ENCODE results near the gene ZNHIT2. TPM values are rescaled to one million over a fixed set of nuclear protein-coding genes. Genes with fewer than 3 reads are reported as not detected.

ZNHIT2 gene
- total RNA-seq, 4 donors from 2014 or later, result 12.1 to 18.6 (median 15.3) TPM

DNA sequence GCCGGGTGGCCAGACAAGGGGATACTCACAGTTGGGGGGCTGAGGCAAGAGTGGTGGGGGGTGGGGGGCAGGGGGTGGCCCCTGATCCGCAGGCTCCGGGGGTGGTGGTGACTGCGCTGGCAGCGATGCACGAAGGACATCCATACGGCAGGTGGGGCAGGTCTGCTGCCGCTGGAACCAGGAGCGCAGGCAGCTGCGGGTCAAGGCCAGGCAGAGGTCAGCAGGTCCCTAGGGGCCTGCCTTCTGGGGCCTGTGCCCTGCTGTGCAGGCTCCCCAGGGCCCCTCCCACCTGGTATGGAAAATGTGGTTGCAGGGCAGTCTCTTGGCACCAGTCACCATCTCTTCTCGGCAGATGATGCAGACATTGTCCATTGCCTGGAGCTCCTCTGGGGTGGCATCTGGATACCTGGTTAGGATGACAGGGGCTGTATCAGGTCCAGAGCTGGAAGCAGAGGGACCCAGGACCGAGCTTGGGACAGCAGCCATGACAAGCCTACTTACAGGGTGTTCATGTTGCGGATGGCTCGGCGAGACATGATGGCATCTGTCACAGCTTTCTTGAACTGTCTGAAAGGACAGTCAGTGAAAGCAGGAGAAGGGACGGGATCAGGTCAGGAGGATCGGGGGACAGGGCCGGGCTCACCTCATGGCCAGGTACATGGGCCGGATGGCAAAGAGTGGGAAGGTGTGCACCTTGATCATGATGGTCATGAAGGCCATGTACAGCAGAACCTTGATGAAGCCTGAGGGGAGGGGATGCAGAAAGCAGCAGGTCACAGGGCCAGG lies 13.3 kb upstream of the ZNHIT2 start:
- TF ChIP-seq, protein P1, sequence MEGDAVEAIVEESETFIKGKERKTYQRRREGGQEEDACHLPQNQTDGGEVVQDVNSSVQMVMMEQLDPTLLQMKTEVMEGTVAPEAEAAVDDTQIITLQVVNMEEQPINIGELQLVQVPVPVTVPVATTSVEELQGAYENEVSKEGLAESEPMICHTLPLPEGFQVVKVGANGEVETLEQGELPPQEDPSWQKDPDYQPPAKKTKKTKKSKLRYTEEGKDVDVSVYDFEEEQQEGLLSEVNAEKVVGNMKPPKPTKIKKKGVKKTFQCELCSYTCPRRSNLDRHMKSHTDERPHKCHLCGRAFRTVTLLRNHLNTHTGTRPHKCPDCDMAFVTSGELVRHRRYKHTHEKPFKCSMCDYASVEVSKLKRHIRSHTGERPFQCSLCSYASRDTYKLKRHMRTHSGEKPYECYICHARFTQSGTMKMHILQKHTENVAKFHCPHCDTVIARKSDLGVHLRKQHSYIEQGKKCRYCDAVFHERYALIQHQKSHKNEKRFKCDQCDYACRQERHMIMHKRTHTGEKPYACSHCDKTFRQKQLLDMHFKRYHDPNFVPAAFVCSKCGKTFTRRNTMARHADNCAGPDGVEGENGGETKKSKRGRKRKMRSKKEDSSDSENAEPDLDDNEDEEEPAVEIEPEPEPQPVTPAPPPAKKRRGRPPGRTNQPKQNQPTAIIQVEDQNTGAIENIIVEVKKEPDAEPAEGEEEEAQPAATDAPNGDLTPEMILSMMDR (IDR thresholded peaks at IDR 0.05), result no peak
- DNase-seq (ENCODE audit: low spot score) (no peak), ATAC-seq (ENCODE audit: low FRiP score) (no peak)

DNA sequence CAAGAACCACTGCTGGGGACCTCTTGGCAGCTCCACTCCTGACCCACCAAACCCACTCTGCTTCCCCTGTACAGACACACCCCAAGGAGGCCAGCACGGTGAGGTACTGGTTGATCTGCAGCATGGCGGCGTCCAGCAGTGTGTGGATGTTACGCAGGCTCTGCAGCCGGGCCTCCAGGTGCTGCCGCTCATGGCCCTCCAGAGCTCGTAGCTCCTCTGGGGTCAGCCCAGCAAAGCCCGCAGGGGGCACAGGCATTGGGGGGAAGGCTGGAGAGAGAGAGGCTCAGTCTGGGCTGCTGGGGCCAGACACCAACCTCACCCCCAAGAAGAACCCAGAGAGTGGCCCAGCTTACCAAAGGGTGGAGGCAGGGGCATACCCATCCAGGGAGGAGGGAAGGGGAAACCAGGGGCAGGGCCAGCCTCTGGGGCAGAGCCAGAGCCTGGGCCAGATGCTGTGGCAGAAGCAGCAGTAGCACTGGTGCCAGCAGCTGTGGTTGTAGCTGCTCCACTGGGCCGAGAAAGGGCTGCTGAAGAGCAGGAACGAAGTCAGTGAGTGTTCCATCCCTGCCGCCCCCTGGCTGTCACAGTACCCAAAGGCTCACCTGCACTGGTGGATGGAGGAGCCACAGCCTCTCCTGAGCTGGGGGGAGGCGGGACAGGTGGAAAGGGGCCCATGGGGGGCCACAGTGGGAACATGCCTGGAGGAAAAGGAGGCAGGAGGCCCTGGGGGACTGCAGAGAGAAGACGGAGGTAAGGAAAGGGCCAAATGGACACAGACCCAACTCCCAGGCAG lies 12.3 kb upstream of the ZNHIT2 start:
- DNase-seq (ENCODE audit: low spot score), result no peak
- TF ChIP-seq, protein P1 (IDR thresholded peaks at IDR 0.05), result no peak
- no peak for ATAC-seq (ENCODE audit: low FRiP score)

DNA sequence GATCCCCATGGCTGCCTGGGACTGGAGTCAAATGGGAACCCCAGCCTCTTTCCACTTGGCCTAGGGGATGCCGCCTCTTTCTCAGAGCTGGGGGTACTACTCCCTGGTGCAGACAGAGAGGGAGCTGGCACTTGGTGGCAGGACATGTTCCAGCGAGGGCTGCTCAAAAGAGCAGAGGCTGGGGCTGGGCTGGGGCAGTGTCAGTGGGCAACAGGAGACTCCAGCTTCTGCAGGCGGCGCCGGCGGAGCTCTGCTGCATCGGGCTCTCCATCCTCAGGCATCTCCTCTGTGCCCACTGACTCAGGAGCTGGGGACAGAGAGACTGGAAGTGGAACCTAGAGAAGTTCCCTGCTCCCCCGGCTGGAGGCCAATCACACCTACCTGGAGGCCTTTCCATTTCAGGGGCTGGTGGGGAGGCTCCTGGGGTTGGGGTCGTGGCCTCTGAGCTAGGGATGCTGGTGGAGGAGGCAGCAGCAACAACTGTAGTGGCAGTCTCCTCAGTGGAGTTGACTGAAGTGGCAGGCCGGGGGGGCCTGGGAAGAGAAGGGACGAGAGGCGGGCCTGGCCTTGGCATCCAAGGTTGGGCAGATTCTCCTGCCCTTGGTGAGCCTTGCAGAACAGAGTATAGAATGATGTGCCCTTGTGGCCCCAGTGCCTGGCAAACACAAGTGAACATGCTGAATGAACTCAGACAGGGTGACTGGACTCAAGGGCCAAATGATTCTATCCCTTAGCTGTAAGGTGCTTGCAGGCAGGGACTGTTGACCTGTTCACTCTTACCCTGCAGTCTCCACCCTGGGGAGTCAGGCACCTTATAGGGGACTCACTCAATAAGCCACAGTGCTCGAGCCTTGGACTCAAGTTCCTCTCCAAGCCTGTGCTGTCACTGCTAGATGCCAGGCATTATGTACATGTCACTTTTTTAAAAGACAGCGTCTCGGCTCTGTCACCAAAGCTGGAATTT lies 11.0 kb upstream of the ZNHIT2 start:
- ATAC-seq (ENCODE audit: low FRiP score) (no peak), DNase-seq (ENCODE audit: low spot score) (no peak)
- TF ChIP-seq, protein P1 (IDR thresholded peaks at IDR 0.05), result no peak

DNA sequence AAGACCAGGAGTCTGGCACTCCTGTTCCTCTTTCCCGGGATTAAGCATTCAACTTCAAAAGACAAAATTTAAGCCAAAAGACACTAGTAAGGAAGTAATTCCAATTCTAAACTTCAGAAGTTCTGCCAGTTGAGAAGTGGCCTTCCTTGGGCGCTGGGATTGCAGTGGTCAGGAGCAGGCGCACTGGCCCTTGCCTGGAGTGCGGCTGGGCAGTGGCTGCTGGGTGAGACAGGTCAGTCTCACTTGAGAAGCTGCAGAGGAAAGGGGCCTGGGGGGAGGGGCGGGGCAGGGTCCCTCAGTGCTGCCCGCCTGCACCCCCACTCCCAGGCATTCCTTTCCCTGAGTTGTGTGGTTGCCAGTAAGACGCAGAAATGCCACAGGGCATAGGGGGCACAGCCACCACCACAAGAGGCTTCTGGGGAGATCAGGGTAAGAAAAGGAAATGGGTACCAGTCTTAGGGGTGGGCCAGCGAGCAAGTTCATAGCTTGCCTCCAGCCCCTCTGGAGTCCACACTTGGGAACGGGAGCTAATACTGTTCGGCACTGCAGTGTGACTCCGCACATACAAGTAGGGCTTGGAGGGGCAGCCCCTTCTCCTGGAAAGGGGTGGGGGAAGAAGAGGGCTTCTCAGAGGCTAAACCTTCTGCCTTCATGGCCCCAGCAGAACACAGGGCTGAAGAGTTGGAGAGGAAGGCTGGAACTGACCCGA lies 10.1 kb upstream of the ZNHIT2 start:
- TF ChIP-seq, protein P1 (IDR thresholded peaks at IDR 0.05), result no peak
- no peak for DNase-seq (ENCODE audit: low spot score)
- ATAC-seq (ENCODE audit: low FRiP score), result no peak

DNA sequence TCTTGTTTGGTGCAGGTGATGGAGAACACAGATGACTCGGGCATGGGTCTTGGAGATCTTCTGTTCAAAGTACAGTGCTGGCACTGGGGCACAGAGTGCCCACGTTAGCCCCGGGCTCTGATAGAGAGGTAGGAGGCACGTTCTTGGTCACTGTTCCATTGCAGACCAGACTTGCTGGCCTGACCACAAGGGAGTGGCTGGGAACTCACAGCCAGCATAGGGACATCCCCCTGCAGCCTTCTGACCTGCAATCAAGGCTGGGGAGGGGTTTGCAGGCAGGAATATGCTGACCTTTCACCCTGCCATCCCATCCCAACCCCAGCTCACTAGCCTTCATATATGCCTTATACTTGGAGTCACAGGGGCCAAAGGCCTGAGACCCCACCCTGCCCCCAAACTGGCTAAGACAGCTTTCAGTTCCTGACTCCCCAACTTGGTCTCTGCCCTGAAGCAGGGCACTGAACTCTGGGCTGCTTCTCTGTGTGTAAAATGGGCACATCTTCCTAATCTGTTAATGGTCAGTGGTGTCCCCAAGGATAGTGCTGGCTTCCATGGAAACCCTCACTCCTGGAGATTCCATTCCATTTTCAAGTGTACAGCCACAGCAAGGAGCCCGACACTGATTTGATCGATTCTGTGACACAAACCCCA lies 9.2 kb upstream of the ZNHIT2 start:
- TF ChIP-seq, protein P1 (IDR thresholded peaks at IDR 0.05), result no peak
- ATAC-seq (ENCODE audit: low FRiP score) (no peak), DNase-seq (ENCODE audit: low spot score) (no peak)

Measured in omental fat pad (tissue), 4 donors.